HepG2 (cell line): ENCODE results near the gene ENGASE. TPM values are rescaled to one million over a fixed set of nuclear protein-coding genes. Genes with fewer than 3 reads are reported as not detected.

ENCODE experiments used
- BRD4 ChIP-seq: sonication (generic); formaldehyde crosslinking; IDR thresholded peaks from 2 replicates; pipeline ENCODE4 v1.4.0; 2020; ENCODE audit warnings: missing genetic modification reagents
- CBX1 ChIP-seq: IDR thresholded peaks from one replicate; pipeline ENCODE4 v1.6.1; 2016; ENCODE audit warnings: antibody characterized with exemption, low read depth
- CENPX ChIP-seq: sonication (generic); formaldehyde crosslinking; IDR thresholded peaks from 2 replicates; pipeline ENCODE4 v1.9.0; 2021; ENCODE audit warnings: mild to moderate bottlenecking, missing genetic modification reagents, moderate library complexity
- GATAD1 ChIP-seq: IDR thresholded peaks from 2 replicates; pipeline ENCODE4 v1.6.1; 2016; ENCODE audit warnings: missing genetic modification reagents, missing compliant biosample characterization
- GATAD2A ChIP-seq: IDR thresholded peaks from 2 replicates; pipeline ENCODE4 v1.6.1; 2016
- HNRNPL ChIP-seq: fragments of 200-400 bp; formaldehyde crosslinking; IDR thresholded peaks from 2 replicates; pipeline ENCODE4 v1.6.1; 2017; ENCODE audit warnings: mild to moderate bottlenecking, low read depth, low read length
- KAT7 ChIP-seq: IDR thresholded peaks from 2 replicates; pipeline ENCODE4 v1.6.1; 2018; ENCODE audit warnings: borderline replicate concordance, missing compliant biosample characterization
- KLF9 ChIP-seq: IDR thresholded peaks from 2 replicates; pipeline ENCODE4 v1.6.1; 2016; ENCODE audit warnings: low read depth
- KMT2B ChIP-seq: IDR thresholded peaks from 2 replicates; pipeline ENCODE4 v1.6.1; 2016; ENCODE audit warnings: missing genetic modification reagents, missing compliant biosample characterization
- MIER2 ChIP-seq: IDR thresholded peaks from 2 replicates; pipeline ENCODE4 v1.6.1; 2016; ENCODE audit warnings: missing biosample characterization, missing genetic modification reagents
- MTF2 ChIP-seq: sonication (generic); formaldehyde crosslinking; IDR thresholded peaks from 2 replicates; pipeline ENCODE4 v1.5.0; 2020; ENCODE audit warnings: missing genetic modification reagents, borderline replicate concordance
- MXI1 ChIP-seq: IDR thresholded peaks from 3 replicates; pipeline ENCODE4 v1.6.1; 2012; ENCODE audit warnings: low read depth, low read length, inconsistent platforms, borderline replicate concordance
- PAF1 ChIP-seq: IDR thresholded peaks from 2 replicates; pipeline ENCODE4 v1.6.1; 2016; ENCODE audit warnings: missing genetic modification reagents, missing compliant biosample characterization
- RARA ChIP-seq: IDR thresholded peaks from 2 replicates; pipeline ENCODE4 v1.6.1; 2016; ENCODE audit warnings: missing genetic modification reagents, missing compliant biosample characterization
- SMARCE1 ChIP-seq: fragments of 450-650 bp; IDR thresholded peaks from 2 replicates; pipeline ENCODE4 v1.6.1; 2017; ENCODE audit warnings: borderline replicate concordance
- STAT5B ChIP-seq: sonication (generic); formaldehyde crosslinking; IDR thresholded peaks from 2 replicates; pipeline ENCODE4 v1.4.0; 2020; ENCODE audit warnings: missing genetic modification reagents
- TBL1XR1 ChIP-seq: fragments of 150-350 bp; IDR thresholded peaks from 2 replicates; pipeline ENCODE4 v1.6.1; 2014; ENCODE audit warnings: borderline replicate concordance, low read length; ENCODE audit not compliant: partially characterized antibody
- TCF7 ChIP-seq: sonication (generic); IDR thresholded peaks from 2 replicates; pipeline ENCODE4 v1.6.1; 2016; ENCODE audit warnings: antibody characterized with exemption, low read depth
- TCF7L2 ChIP-seq: IDR thresholded peaks from 2 replicates; pipeline ENCODE4 v1.6.1; 2011; ENCODE audit warnings: mild to moderate bottlenecking, low read depth, low read length, moderate library complexity
- TEAD2 ChIP-seq: sonication (generic); formaldehyde crosslinking; IDR thresholded peaks from 2 replicates; pipeline ENCODE4 v1.9.0; 2021; ENCODE audit warnings: missing genetic modification reagents
- ZEB1 ChIP-seq: IDR thresholded peaks from 2 replicates; pipeline ENCODE4 v1.6.1; 2012; ENCODE audit warnings: mild to moderate bottlenecking, low read depth, inconsistent platforms; ENCODE audit not compliant: insufficient replicate concordance
- ZNF10 ChIP-seq: sonication (generic); formaldehyde crosslinking; IDR thresholded peaks from 2 replicates; pipeline ENCODE4 v1.4.0; 2020; ENCODE audit warnings: mild to moderate bottlenecking, low read depth, missing genetic modification reagents, borderline replicate concordance
- ZNF33B ChIP-seq: sonication (generic); formaldehyde crosslinking; IDR thresholded peaks from 2 replicates; pipeline ENCODE4 v1.5.1; 2020; ENCODE audit warnings: mild to moderate bottlenecking, missing genetic modification reagents
- ZNF496 ChIP-seq: sonication (generic); formaldehyde crosslinking; IDR thresholded peaks from 2 replicates; pipeline ENCODE4 v1.8.1; 2023; ENCODE audit warnings: mild to moderate bottlenecking, moderate library complexity, missing genetic modification reagents; ENCODE audit not compliant: insufficient replicate concordance
- ZSCAN31 ChIP-seq: sonication (generic); formaldehyde crosslinking; IDR thresholded peaks from 2 replicates; pipeline ENCODE4 v1.5.0; 2020; ENCODE audit warnings: low read depth, mild to moderate bottlenecking, missing genetic modification reagents
- polyA plus RNA-seq, 8 experiments: library from polyadenylated mRNA; depleted of rRNA in 3 of 8; stranded (reverse) in 7 of 8; unstranded in 1 of 8; fragments of >200 nt; fragmentation: Illumina TruSeq in 4 of 8; extraction: Trizol in 4 of 8; gene quantifications; 2 replicates each; pipeline versions ENCODE4 v1.2.1 to v1.2.3, GENCODE V29; 2011 to 2016; ENCODE audit warnings: low read depth in 4 of 8, missing spikeins in 1 of 8, mixed read lengths in 1 of 8; ENCODE audit not compliant: insufficient read depth in 1 of 8
- total RNA-seq, 5 experiments: library from RNA; depleted of rRNA; stranded (reverse); fragments of >200 nt; fragmentation: Illumina TruSeq; extraction: Trizol; gene quantifications; 2 replicates each; pipeline ENCODE4 v1.2.3, GENCODE V29; 2016; ENCODE audit warnings: low read depth in 1 of 5
- TF ChIP-seq, protein P1 (sequence below): sonication (generic); formaldehyde crosslinking; IDR thresholded peaks from 2 replicates; pipeline ENCODE4 v1.5.0; 2020; ENCODE audit warnings: missing genetic modification reagents
- TF ChIP-seq, protein P2 (sequence below): sonication (generic); formaldehyde crosslinking; IDR thresholded peaks from 2 replicates; pipeline ENCODE4 v1.4.0; 2020; ENCODE audit warnings: missing genetic modification reagents
- TF ChIP-seq, protein P3 (sequence below): sonication (generic); formaldehyde crosslinking; IDR thresholded peaks from 2 replicates; pipeline ENCODE4 v1.4.0; 2020; ENCODE audit warnings: mild to moderate bottlenecking, missing genetic modification reagents

ENGASE gene
- total and polyA plus RNA-seq, 2 of the 13 experiments (the other 11 are each of a cell fraction or from before 2014, with no cell fraction given): 10.6 to 18.1 TPM

DNA sequence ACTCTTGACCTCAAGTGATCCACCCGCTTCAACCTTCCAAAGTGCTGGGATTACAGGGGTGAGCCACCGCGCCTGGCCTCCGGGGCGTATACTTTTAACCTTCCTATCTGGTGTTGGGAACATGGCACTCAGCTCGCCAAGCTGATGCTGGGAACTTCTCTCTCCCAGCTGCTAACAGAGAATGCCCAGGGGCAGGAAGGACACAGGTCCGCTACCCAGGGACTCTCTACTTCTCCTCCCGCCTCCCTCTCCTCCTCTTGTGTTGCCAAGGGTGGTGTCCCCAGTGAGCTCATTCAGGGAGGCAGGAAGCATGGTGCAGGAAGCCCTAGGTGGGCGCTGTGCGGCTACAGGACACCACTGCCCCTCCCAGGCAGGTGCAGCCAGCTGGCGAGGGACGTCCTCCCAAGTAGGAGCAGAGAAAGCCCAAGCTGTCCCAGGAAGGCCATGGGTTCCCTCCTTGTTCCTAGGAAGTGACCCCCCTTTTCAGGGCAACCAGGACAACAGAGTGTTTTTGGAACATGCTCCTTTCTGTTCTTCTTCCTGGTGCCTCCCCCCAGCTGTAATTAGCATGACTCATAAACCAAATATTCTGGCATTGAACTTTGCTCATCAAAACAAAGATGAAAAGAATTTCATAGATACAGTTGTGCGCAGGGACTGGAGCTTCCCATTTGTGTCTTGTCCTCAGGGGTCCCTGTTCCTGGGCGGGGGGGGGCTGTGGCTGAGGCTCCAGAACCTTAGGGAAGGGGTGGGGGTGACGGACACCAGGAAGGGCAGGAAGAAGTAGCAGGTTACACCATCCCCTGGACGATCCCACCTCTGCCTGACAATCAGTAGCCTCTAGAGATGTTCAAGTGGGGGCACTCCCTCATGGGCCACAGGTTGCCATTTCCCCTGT lies 48.0 kb upstream of the ENGASE start (continued):
- TF ChIP-seq, protein P1, sequence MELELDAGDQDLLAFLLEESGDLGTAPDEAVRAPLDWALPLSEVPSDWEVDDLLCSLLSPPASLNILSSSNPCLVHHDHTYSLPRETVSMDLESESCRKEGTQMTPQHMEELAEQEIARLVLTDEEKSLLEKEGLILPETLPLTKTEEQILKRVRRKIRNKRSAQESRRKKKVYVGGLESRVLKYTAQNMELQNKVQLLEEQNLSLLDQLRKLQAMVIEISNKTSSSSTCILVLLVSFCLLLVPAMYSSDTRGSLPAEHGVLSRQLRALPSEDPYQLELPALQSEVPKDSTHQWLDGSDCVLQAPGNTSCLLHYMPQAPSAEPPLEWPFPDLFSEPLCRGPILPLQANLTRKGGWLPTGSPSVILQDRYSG: no peak
- no peak; the same call in 1 of the 2 replicates for TF ChIP-seq GATAD1 (CRISPR knock-in tag)
- TF ChIP-seq MXI1: peak; percentile 86; the same call in 2 of the 3 replicates
- TF ChIP-seq SMARCE1: 0 out of 2 replicates have a peak, but pooled peaks have one; percentile 31
- peak; percentile 28; the same call in 1 of the 2 replicates for TF ChIP-seq TCF7L2
- TF ChIP-seq KAT7: no peak; the same call in 1 of the 2 replicates
- TF ChIP-seq RARA (CRISPR knock-in tag): peak; percentile 80
- no peak for TF ChIP-seq MTF2
- no peak for TF ChIP-seq ZNF33B (CRISPR knock-in tag)
- TF ChIP-seq CBX1: no peak
- no peak for TF ChIP-seq STAT5B (CRISPR knock-in tag)
- no peak; the same call in 1 of the 2 replicates for TF ChIP-seq KLF9
- no peak; the same call in none of the 2 replicates for TF ChIP-seq MIER2 (CRISPR knock-in tag)
- no peak for TF ChIP-seq ZNF10 (CRISPR knock-in tag)
- TF ChIP-seq, protein P2, sequence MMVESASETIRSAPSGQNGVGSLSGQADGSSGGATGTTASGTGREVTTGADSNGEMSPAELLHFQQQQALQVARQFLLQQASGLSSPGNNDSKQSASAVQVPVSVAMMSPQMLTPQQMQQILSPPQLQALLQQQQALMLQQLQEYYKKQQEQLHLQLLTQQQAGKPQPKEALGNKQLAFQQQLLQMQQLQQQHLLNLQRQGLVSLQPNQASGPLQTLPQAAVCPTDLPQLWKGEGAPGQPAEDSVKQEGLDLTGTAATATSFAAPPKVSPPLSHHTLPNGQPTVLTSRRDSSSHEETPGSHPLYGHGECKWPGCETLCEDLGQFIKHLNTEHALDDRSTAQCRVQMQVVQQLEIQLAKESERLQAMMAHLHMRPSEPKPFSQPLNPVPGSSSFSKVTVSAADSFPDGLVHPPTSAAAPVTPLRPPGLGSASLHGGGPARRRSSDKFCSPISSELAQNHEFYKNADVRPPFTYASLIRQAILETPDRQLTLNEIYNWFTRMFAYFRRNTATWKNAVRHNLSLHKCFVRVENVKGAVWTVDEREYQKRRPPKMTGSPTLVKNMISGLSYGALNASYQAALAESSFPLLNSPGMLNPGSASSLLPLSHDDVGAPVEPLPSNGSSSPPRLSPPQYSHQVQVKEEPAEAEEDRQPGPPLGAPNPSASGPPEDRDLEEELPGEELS (CRISPR knock-in tag): peak; percentile 95
- TF ChIP-seq GATAD2A (CRISPR knock-in tag): peak; percentile 82; the same call in 1 of the 2 replicates
- peak; percentile 86; the same call in 1 of the 2 replicates for TF ChIP-seq BRD4 (CRISPR knock-in tag)
- TF ChIP-seq ZSCAN31 (CRISPR knock-in tag): peak; percentile 59; the same call in 1 of the 2 replicates
- peak; percentile 75 for TF ChIP-seq TBL1XR1
- TF ChIP-seq ZNF496 (CRISPR knock-in tag): no peak
- TF ChIP-seq, protein P3, sequence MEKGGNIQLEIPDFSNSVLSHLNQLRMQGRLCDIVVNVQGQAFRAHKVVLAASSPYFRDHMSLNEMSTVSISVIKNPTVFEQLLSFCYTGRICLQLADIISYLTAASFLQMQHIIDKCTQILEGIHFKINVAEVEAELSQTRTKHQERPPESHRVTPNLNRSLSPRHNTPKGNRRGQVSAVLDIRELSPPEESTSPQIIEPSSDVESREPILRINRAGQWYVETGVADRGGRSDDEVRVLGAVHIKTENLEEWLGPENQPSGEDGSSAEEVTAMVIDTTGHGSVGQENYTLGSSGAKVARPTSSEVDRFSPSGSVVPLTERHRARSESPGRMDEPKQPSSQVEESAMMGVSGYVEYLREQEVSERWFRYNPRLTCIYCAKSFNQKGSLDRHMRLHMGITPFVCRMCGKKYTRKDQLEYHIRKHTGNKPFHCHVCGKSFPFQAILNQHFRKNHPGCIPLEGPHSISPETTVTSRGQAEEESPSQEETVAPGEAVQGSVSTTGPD: peak; percentile 57; the same call in 1 of the 2 replicates
- TF ChIP-seq KMT2B (CRISPR knock-in tag): peak; percentile 47; the same call in 1 of the 2 replicates
- TF ChIP-seq ZEB1: no peak
- TF ChIP-seq HNRNPL: peak; percentile 62; the same call in 1 of the 2 replicates
- TF ChIP-seq TCF7: peak; percentile 92
- no peak for TF ChIP-seq PAF1
- TF ChIP-seq TEAD2 (CRISPR knock-in tag): no peak
- no peak for TF ChIP-seq CENPX (CRISPR knock-in tag)
